Psoas muscle (tissue), 8 donors: ENCODE data around the gene C2CD2. TPM values are rescaled to one million over a fixed set of nuclear protein-coding genes. Genes with fewer than 3 reads are reported as not detected.
A peak's percentile ranks its signal among the peaks of the same experiment; 100 is the strongest.

ENCODE experiments used
- ATAC-seq, 4 donors: fragments of 200-7000 bp; cut with Tn5 transposase; one replicate each; pipeline ENCODE4 v1.9.1; 2020; ENCODE audit warnings: moderate library complexity in 3 of 4, mild to moderate bottlenecking in 2 of 4
- DNase-seq, 2 donors: peaks; one replicate each; pipeline ENCODE4 v3.0.0-alpha.2; 2020
- H3K27ac ChIP-seq: fragments of 200-600 bp; one replicate; pipeline ENCODE4 v1.8.0; 2022
- H3K27me3 ChIP-seq, 3 donors: fragments of 200-600 bp in 1 of 3; one replicate each; pipeline versions ENCODE4 v1.6.1 to v1.8.0; 2013 to 2022; ENCODE audit warnings: low read length in 2 of 3, mild to moderate bottlenecking in 2 of 3, moderate library complexity in 1 of 3; ENCODE audit not compliant: insufficient read depth in 3 of 3
- H3K36me3 ChIP-seq, 2 donors: fragments of 200-600 bp in 1 of 2; one replicate each; pipeline versions ENCODE4 v1.6.1 to v1.8.0; 2013 to 2022; ENCODE audit warnings: low read depth in 1 of 2, mild to moderate bottlenecking in 1 of 2, moderate library complexity in 1 of 2; ENCODE audit not compliant: insufficient read depth in 1 of 2
- H3K4me1 ChIP-seq: fragments of 200-600 bp; one replicate; pipeline ENCODE4 v1.8.0; 2022
- H3K4me3 ChIP-seq: fragments of 200-600 bp; one replicate; pipeline ENCODE4 v1.8.0; 2022; ENCODE audit warnings: mild to moderate bottlenecking
- H3K9me3 ChIP-seq: fragments of 200-600 bp; one replicate; pipeline ENCODE4 v1.8.0; 2022
- WGBS, 3 donors: extraction: QIAGEN DNeasy Blood & Tissue Kit; methylation state at CpG; one replicate each; pipeline versions ENCODE4 v1.1.6 to v1.1.7; 2013; 5-methylcytosine and 5-hydroxymethylcytosine counted together
- intact Hi-C, 2 donors: fragments of 100-400 bp; cut with DNase I; formaldehyde crosslinking; loops; one replicate each; pipeline versions ENCODE4 v1.11.0 to v1.14.2; 2022
- long read RNA-seq, 2 donors: library from polyadenylated mRNA; unstranded; transcript quantifications; one replicate each; pipeline ENCODE4 v2.0.0, GENCODE V29; 2021
- polyA plus RNA-seq, 3 donors: library from polyadenylated mRNA; stranded (reverse); fragments of 200-250 nt; gene quantifications; one replicate each; pipeline ENCODE4 v1.2.3, GENCODE V29; 2013
- total RNA-seq, 4 donors: library from RNA; stranded (reverse); fragmentation: NEBNext Ultra II Directional in 2 of 4; extraction: Animal tissue kit (Norgen Biotek cat#: 25700) in 2 of 4; gene quantifications; one replicate each; pipeline versions ENCODE4 v1.2.1 to v1.2.4, GENCODE V29; 2021 to 2023
- TF ChIP-seq, protein P1 (sequence below): fragments of 200-600 bp; IDR thresholded peaks from one replicate; pipeline ENCODE4 v1.8.0; 2022; ENCODE audit warnings: antibody characterized with exemption
- donor health status: healthy with polysubstance abuse.
- donor health status: DM: no; HTN: no; CAD: no; lungs with moderate emphysema.
- donor health status: Bipolar disorder and iron deficiency.
- donor health status: healthy.
- donor health status: DM: yes; HTN: yes; CAD: no.
- donor health status: DM: no; HTN: no; CAD: no.
- donor health status: DM: no; HTN: no; CAD: no.
- donor health status: DM: yes; HTN: yes; CAD: no.

The C2CD2 gene
- total RNA-seq: 1 to 10 TPM; 3.2 to 6.6 (median 4.0) TPM
- 1 to 10 TPM; 1.6 to 2.9 (median 1.9) TPM for polyA plus RNA-seq
- long read RNA-seq, donor 1, full-length matches to known transcripts: 4 of 5 reads
- long read RNA-seq, donor 1, partial matches to known transcripts: 1 of 5 reads
- long read RNA-seq, donor 1, other reads (novel, unspliced or antisense): 0 of 5 reads
- long read RNA-seq, donor 2, partial matches to known transcripts: 1 of 3 reads
- long read RNA-seq, donor 2, other reads (novel, unspliced or antisense): 2 of 3 reads

DNA sequence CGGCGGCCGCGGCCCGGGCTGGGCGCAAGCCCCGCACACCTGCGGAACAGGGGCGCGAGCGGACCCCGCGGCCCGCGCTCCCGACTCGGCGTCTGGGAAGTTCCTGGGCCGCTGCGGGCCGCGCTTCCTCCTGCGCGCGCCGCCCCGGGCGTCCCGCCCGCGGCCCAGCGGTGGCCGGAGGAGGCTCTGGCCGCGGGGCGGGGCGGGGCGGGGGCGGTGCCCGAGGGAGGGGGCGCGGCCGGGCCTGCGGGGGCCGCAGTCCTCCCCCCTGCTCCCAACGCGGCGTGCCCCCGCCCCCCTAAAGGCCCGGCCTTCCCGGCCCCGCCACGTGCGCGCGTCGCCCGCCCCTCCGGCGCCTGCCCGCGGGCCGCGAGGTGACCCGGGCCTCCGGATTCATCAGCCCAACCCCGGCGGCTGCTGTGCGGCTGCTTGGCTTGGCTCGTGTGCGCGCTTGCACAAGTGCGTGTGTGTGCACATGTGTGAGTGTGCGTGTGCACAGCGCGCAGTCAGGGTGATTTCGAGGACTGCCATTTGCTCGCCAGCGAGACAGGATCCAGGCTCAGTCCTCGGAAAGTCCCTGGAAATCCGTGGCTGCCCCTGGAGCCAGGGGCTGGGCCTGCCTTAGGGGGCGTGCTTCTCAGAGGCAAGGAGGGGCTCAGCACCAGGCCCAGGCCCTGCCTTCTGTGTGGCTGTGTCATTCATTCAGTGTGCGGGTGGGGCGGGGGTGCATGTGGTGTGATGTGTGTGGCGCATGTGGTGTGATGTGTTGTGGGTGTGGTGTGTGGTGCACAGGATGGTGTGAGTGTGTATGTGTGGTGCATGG is at the start of gene C2CD2:
TSS of gene C2CD2 (minus strand) at position 188 of the 823 bp plus-strand sequence. CDS start 370 bp downstream, outside the sequence.
- Histone ChIP-seq H3K27ac (peak within 1 kb of the TSS; percentile 58), H3K4me1 (peaks cover 33% of the 10 kb centered on the region), H3K4me3 (peak within 1 kb of the TSS; percentile 78), H3K36me3 (no peaks in the 10 kb centered on the region), H3K27me3 (peaks cover 0 to 11% (median 0%) of the 10 kb centered on the region in 3 donors), H3K9me3 (no peaks in the 10 kb centered on the region)
- DNase-seq (peak; percentile 80 to 82), ATAC-seq (peak; percentile 41 to 76 (median 69))
- 5 to 18% (median 10%) methylated on average over 20 to 84 of the region's 85 CpGs for WGBS, 3 donors
- intact Hi-C loops: no loop called here
- TF ChIP-seq, protein P1, sequence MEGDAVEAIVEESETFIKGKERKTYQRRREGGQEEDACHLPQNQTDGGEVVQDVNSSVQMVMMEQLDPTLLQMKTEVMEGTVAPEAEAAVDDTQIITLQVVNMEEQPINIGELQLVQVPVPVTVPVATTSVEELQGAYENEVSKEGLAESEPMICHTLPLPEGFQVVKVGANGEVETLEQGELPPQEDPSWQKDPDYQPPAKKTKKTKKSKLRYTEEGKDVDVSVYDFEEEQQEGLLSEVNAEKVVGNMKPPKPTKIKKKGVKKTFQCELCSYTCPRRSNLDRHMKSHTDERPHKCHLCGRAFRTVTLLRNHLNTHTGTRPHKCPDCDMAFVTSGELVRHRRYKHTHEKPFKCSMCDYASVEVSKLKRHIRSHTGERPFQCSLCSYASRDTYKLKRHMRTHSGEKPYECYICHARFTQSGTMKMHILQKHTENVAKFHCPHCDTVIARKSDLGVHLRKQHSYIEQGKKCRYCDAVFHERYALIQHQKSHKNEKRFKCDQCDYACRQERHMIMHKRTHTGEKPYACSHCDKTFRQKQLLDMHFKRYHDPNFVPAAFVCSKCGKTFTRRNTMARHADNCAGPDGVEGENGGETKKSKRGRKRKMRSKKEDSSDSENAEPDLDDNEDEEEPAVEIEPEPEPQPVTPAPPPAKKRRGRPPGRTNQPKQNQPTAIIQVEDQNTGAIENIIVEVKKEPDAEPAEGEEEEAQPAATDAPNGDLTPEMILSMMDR: no peak

DNA sequence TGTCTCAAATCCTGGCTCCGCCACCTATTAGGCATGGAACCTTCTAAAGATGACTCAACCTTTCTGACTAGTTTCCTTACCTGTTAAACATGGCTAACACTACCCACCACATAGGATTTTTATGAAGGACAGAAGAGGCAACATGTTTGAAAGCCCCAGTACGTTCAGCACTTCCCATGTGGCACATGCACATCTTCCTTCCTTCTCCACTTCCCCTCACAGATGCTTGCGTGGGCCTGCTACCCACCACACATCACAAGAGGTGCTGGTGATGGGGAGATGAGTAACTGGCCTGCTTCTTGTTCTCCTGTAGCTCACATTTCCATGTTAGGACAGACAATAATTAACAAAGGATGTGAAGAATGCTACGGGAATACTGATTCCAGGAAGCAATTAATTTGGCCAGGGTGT is 49.2 kb upstream of the C2CD2 start:
- ATAC-seq (no peak), DNase-seq (no peak)
- Histone ChIP-seq H3K36me3 (peaks cover 2 to 29% of the 10 kb centered on the region in 2 donors), H3K27me3 (no peaks in the 10 kb centered on the region), H3K9me3 (no peaks in the 10 kb centered on the region), H3K27ac (no peak overlapping the region), H3K4me1 (no peaks in the 10 kb centered on the region), H3K4me3 (no peak overlapping the region)
- TF ChIP-seq, protein P1: no peak
- WGBS, 3 donors: 82 to 86% (median 84%) methylated on average over 4 of the region's 4 CpGs
- intact Hi-C loops: no loop called here

DNA sequence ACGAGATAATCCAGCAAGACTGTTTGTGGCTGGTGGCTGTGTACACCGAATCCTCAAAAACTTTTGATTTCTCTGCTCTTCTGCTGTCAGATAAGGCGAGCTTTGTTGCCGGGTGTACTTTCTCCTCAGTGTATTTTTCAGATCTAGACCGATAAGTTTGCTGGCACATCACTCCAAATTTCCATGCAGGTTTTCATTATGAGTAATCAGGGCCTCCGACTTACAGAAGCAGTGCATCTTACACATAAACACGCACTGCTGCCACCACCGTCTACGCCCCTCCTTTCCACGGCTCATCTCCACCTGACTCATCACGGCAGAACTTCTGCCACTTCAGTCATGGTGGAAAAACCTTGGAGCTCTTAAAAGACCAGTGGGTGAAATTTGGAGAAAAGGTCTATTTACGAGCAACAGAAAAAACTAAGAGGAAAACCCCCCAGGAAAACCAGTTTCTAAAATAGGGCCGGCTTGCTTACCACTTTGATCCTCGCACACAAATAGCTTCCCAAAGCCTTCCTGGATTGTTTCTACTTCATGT is 48.7 kb upstream of the C2CD2 start:
- intact Hi-C loops: no loop called here
- H3K4me3 ChIP-seq: no peak overlapping the region
- H3K36me3 ChIP-seq: peaks cover 2 to 29% of the 10 kb centered on the region in 2 donors
- H3K4me1 ChIP-seq: peaks cover 3% of the 10 kb centered on the region
- ATAC-seq (no peak), DNase-seq (no peak)
- H3K27ac ChIP-seq: no peak overlapping the region
- TF ChIP-seq, protein P1: no peak
- WGBS, 3 donors: 78 to 81% (median 79%) methylated on average over 14 of the region's 14 CpGs
- no peaks in the 10 kb centered on the region for H3K27me3 ChIP-seq
- no peaks in the 10 kb centered on the region for H3K9me3 ChIP-seq

DNA sequence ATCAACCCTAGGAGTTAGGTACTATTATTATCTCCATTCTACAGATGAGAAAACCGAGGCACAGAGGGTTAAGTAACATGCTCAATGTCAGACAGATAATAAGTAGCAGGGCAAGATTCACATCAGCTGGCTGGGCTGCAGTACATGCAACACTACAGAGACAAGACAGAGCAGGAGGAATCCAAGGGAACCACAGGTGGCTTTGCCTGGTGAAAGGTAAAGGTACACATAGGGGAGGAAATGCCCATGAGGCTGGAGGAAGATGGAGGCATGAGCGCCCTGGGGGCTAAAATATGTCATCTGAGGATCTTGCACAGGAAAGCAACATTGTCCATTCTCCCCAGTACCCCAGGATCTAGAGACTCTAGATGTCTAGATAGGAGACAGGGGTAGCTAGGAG is 48.0 kb upstream of the C2CD2 start:
- 92 to 98% (median 96%) methylated on average over 2 of the region's 2 CpGs for WGBS, 3 donors
- Histone ChIP-seq H3K36me3 (peaks cover 2 to 29% of the 10 kb centered on the region in 2 donors), H3K4me3 (no peak overlapping the region), H3K4me1 (peaks cover 8% of the 10 kb centered on the region), H3K27me3 (no peaks in the 10 kb centered on the region), H3K9me3 (no peaks in the 10 kb centered on the region), H3K27ac (no peak overlapping the region)
- ATAC-seq (no peak), DNase-seq (no peak)
- intact Hi-C loops: no loop called here
- TF ChIP-seq, protein P1: no peak
